Gastroesophageal sphincter (tissue), 3 donors: ENCODE data around the gene MLST8.

Source experiments
- EP300 ChIP-seq: sonication (generic); formaldehyde crosslinking; IDR thresholded peaks from one replicate; pipeline ENCODE4 v1.6.1; 2017; ENCODE audit warnings: antibody characterized with exemption, mild to moderate bottlenecking
- POLR2A ChIP-seq, 2 donors: fragments of 450-650 bp; IDR thresholded peaks; one replicate each; pipeline ENCODE4 v1.6.1; 2017; ENCODE audit warnings: antibody characterized with exemption in 2 of 2, mild to moderate bottlenecking in 2 of 2, moderate library complexity in 1 of 2
- POLR2AphosphoS5 ChIP-seq: sonication (generic); formaldehyde crosslinking; IDR thresholded peaks from one replicate; pipeline ENCODE4 v1.6.1; 2017; ENCODE audit warnings: antibody characterized with exemption
- TF ChIP-seq, protein P1 (sequence below), 4 experiments: fragments of 200-600 bp in 2 of 4; fragments of 450-650 bp in 2 of 4; sonication (generic) in 1 of 4; IDR thresholded peaks; one replicate each; pipeline ENCODE4 v1.5.1; 2017 to 2019; ENCODE audit warnings: antibody characterized with exemption in 4 of 4, mild to moderate bottlenecking in 2 of 4, moderate library complexity in 2 of 4

DNA sequence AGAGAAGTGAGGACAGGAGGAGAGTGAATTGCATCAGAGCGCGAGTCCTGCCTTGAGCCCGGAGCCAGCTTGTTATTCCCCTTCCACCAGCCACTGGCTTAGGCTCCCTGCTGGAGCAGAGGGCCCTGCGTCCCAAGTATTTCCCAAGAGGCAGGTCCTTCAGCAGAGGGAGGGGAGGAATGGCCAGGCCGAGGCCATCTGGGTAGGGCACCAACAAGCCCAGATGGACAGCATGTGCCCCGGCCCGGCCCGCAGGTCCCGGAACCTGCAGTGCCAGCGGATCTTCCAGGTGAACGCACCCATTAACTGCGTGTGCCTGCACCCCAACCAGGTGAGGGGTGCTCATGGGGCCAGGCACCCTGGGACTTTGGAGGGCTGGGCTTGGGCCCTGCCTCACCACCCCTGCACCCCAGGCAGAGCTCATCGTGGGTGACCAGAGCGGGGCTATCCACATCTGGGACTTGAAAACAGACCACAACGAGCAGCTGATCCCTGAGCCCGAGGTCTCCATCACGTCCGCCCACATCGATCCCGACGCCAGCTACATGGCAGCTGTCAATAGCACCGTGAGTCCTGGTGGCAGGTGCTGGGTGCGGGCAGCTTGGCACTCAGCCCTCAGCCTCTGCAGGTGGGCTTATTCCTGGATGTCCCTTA lies 1.7 kb downstream of the MLST8 start:
- no peak for TF ChIP-seq POLR2AphosphoS5
- TF ChIP-seq, protein P1, sequence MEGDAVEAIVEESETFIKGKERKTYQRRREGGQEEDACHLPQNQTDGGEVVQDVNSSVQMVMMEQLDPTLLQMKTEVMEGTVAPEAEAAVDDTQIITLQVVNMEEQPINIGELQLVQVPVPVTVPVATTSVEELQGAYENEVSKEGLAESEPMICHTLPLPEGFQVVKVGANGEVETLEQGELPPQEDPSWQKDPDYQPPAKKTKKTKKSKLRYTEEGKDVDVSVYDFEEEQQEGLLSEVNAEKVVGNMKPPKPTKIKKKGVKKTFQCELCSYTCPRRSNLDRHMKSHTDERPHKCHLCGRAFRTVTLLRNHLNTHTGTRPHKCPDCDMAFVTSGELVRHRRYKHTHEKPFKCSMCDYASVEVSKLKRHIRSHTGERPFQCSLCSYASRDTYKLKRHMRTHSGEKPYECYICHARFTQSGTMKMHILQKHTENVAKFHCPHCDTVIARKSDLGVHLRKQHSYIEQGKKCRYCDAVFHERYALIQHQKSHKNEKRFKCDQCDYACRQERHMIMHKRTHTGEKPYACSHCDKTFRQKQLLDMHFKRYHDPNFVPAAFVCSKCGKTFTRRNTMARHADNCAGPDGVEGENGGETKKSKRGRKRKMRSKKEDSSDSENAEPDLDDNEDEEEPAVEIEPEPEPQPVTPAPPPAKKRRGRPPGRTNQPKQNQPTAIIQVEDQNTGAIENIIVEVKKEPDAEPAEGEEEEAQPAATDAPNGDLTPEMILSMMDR (IDR thresholded peaks at IDR 0.05) = no peak
- no peak for TF ChIP-seq POLR2A (IDR thresholded peaks at IDR 0.05)
- no peak for TF ChIP-seq EP300
